Neural cell (in vitro differentiated cells): ENCODE data around the gene RYR2. TPM values are rescaled to one million over a fixed set of nuclear protein-coding genes. Genes with fewer than 3 reads are reported as not detected.

Experiments
- H2AFZ ChIP-seq: fragments of 200-600, 300-800 bp; sonication (generic), shearing (Covaris generic); 2 replicates; pipeline ENCODE4 v1.6.0; 2014; ENCODE audit warnings: low read depth, mild to moderate bottlenecking, antibody characterized with exemption, low read length, moderate library complexity
- H3F3A ChIP-seq: fragments of 200-600 bp; shearing (Covaris generic); 2 replicates; pipeline ENCODE4 v1.6.1; 2016; ENCODE audit warnings: mild to moderate bottlenecking, moderate library complexity, mixed read lengths, antibody characterized with exemption, low read length; ENCODE audit not compliant: insufficient read depth, poor library complexity, severe bottlenecking
- H3K27ac ChIP-seq: fragments of 200-600, 300-800 bp; sonication (generic), shearing (Covaris generic); 2 replicates; pipeline ENCODE4 v1.5.1; 2014; ENCODE audit warnings: mild to moderate bottlenecking, low read length, moderate library complexity
- H3K27me3 ChIP-seq: fragments of 300-800, 200-600 bp; sonication (generic), shearing (Covaris generic); 2 replicates; pipeline ENCODE4 v1.6.0; 2014; ENCODE audit warnings: mild to moderate bottlenecking, low read depth, low read length, moderate library complexity; ENCODE audit not compliant: insufficient read depth
- H3K36me3 ChIP-seq: fragments of 300-800, 200-600 bp; sonication (generic), shearing (Covaris generic); 2 replicates; pipeline ENCODE4 v1.5.1; 2014; ENCODE audit warnings: mild to moderate bottlenecking, antibody characterized with exemption, low read length, moderate library complexity; ENCODE audit not compliant: insufficient read depth
- H3K4me2 ChIP-seq: fragments of 300-800, 200-600 bp; sonication (generic), shearing (Covaris generic); 2 replicates; pipeline ENCODE4 v1.6.0; 2014; ENCODE audit warnings: mild to moderate bottlenecking, low read length
- H3K4me3 ChIP-seq: fragments of 300-800, 200-600 bp; sonication (generic), shearing (Covaris generic); 2 replicates; pipeline ENCODE4 v1.5.1; 2014; ENCODE audit warnings: mild to moderate bottlenecking, low read length, moderate library complexity
- H3K79me2 ChIP-seq: fragments of 200-600 bp; shearing (Covaris generic); replicated peaks from 2 replicates; pipeline ENCODE4 v1.6.0; 2014; ENCODE audit warnings: mild to moderate bottlenecking, low read length, moderate library complexity; ENCODE audit not compliant: insufficient read depth
- H3K9ac ChIP-seq: fragments of 300-800, 200-600 bp; sonication (generic), shearing (Covaris generic); 2 replicates; pipeline ENCODE4 v1.6.1; 2016; ENCODE audit warnings: mild to moderate bottlenecking, low read length, mixed read lengths
- H3K9me2 ChIP-seq: fragments of 200-600 bp; shearing (Covaris generic); 2 replicates; pipeline ENCODE4 v1.6.1; 2016; ENCODE audit warnings: mild to moderate bottlenecking, low read length, mixed read lengths; ENCODE audit not compliant: insufficient read depth
- H3K9me3 ChIP-seq: fragments of 200-600, 300-800 bp; sonication (generic), shearing (Covaris generic); 2 replicates; pipeline ENCODE4 v1.6.1; 2016; ENCODE audit warnings: mild to moderate bottlenecking, mixed run types, low read length, moderate library complexity, mixed read lengths
- H4K20me1 ChIP-seq: fragments of 200-600 bp; shearing (Covaris generic); 2 replicates; pipeline ENCODE4 v1.6.1; 2016; ENCODE audit warnings: mild to moderate bottlenecking, mixed run types; ENCODE audit not compliant: insufficient read depth
- CTCF ChIP-seq: fragments of 450-650 bp; IDR thresholded peaks from 2 replicates; pipeline ENCODE4 v1.5.1; 2014; ENCODE audit warnings: antibody characterized with exemption, mild to moderate bottlenecking, moderate library complexity; ENCODE audit not compliant: poor library complexity, severe bottlenecking
- EP300 ChIP-seq: fragments of 450-650 bp; conservative IDR thresholded peaks from 2 replicates; pipeline ENCODE4 v1.6.1; 2014; ENCODE audit warnings: antibody characterized with exemption, mild to moderate bottlenecking, moderate library complexity; ENCODE audit not compliant: poor library complexity, severe bottlenecking
- EZH2 ChIP-seq: fragments of 200-600, 300-800 bp; shearing (Covaris generic), sonication (generic); IDR thresholded peaks from 2 replicates; pipeline ENCODE4 v1.6.1; 2014; ENCODE audit warnings: antibody characterized with exemption, low read length, borderline replicate concordance, mild to moderate bottlenecking; ENCODE audit not compliant: insufficient read depth, poor library complexity, severe bottlenecking
- MXI1 ChIP-seq: fragments of 450-650 bp; conservative IDR thresholded peaks from 2 replicates; pipeline ENCODE4 v1.6.1; 2014; ENCODE audit warnings: antibody characterized with exemption, mild to moderate bottlenecking; ENCODE audit not compliant: poor library complexity, severe bottlenecking
- POLR2AphosphoS5 ChIP-seq: IDR thresholded peaks from 2 replicates; pipeline ENCODE4 v1.6.1; 2012
- RAD21 ChIP-seq: fragments of 450-650 bp; conservative IDR thresholded peaks from 2 replicates; pipeline ENCODE4 v1.6.1; 2014; ENCODE audit warnings: antibody characterized with exemption, mild to moderate bottlenecking, moderate library complexity
- REST ChIP-seq: IDR thresholded peaks from 2 replicates; pipeline ENCODE4 v1.6.1; 2012; ENCODE audit warnings: borderline replicate concordance
- SMC3 ChIP-seq: fragments of 450-650 bp; conservative IDR thresholded peaks from 2 replicates; pipeline ENCODE4 v1.6.1; 2014; ENCODE audit warnings: antibody characterized with exemption, mild to moderate bottlenecking, moderate library complexity; ENCODE audit not compliant: poor library complexity
- TAF1 ChIP-seq: IDR thresholded peaks from 2 replicates; pipeline ENCODE4 v1.6.1; 2012; ENCODE audit warnings: low read depth
- polyA plus RNA-seq: library from polyadenylated mRNA; depleted of rRNA; stranded (reverse); fragments of >200 nt; gene quantifications from 2 replicates; pipeline ENCODE4 v1.2.3, GENCODE V29; 2014

Gene RYR2
- polyA plus RNA-seq, 1 donor from 2014 or later = 3.8 TPM

GRCh38 chr1:237730826-237731350 is 688.9 kb downstream of the RYR2 start:
- Histone ChIP-seq H3K27ac (no peak overlapping the region), H3K9me3 (no peaks in the 10 kb centered on the region), H4K20me1 (no peaks in the 10 kb centered on the region), H3K79me2 (no peaks in the 10 kb centered on the region), H3K4me2 (no peak overlapping the region), H2AFZ (no peak overlapping the region), H3K27me3 (no peaks in the 10 kb centered on the region), H3K9ac (no peak overlapping the region), H3K36me3 (no peaks in the 10 kb centered on the region), H3K4me3 (no peak overlapping the region), H3F3A (no peaks in the 10 kb centered on the region), H3K9me2 (no peaks in the 10 kb centered on the region)
- TF ChIP-seq TAF1 = no peak
- no peak for TF ChIP-seq SMC3
- TF ChIP-seq CTCF = no peak
- TF ChIP-seq POLR2AphosphoS5 = no peak
- TF ChIP-seq RAD21 = no peak
- TF ChIP-seq REST = no peak
- TF ChIP-seq EZH2 = no peak
- TF ChIP-seq EP300 = no peak
- no peak for TF ChIP-seq MXI1

GRCh38 chr1:237732657-237733056 is 690.7 kb downstream of the RYR2 start:
- Histone ChIP-seq H4K20me1 (no peaks in the 10 kb centered on the region), H3K4me2 (no peak overlapping the region), H3K9ac (no peak overlapping the region), H3K79me2 (no peaks in the 10 kb centered on the region), H3K27me3 (no peaks in the 10 kb centered on the region), H3K9me2 (no peaks in the 10 kb centered on the region), H3K36me3 (no peaks in the 10 kb centered on the region), H3K4me3 (no peak overlapping the region), H3K9me3 (no peaks in the 10 kb centered on the region), H3K27ac (no peak overlapping the region), H3F3A (no peaks in the 10 kb centered on the region), H2AFZ (no peak overlapping the region)
- TF ChIP-seq REST (no peak), CTCF (no peak), TAF1 (no peak), POLR2AphosphoS5 (no peak), SMC3 (no peak), MXI1 (no peak), EZH2 (no peak), RAD21 (no peak), EP300 (no peak)
